ENCODE measurements around the gene MAP3K3. TPM values are rescaled to one million over a fixed set of nuclear protein-coding genes. Genes with fewer than 3 reads are reported as not detected.

MAP3K3 gene
- polyA plus RNA-seq, 2 of the 4 experiments (the other 2 are of a cell fraction) = 10.8 to 11.2 TPM

DNA sequence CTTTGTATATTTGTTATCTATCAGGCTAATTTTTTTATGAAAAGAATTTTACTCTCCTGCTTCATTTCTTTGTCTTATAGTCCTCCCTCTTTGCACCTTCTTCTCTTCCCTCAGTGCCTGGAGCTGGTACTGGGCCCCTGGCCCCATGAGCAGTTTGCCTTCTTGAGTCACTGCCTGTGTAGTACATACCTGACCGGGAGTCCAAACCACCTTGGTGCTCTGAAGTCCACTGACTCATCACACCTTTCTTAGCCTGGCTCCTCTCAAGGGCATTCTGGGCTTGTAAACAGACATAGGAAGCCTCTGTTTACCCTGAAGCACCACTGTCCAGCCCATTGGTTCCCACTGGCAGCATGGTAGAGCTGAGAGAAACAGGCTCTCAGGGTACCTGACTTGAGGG lies 32.6 kb upstream of the MAP3K3 start:
- no peak overlapping the region for H3K4me2 ChIP-seq
- DNase-seq (ENCODE audit: low read depth in 1 of 2, low spot score in 1 of 2) (no peak), FAIRE-seq (no peak), ATAC-seq (no peak)
- no peak overlapping the region for H3K4me3 ChIP-seq
- H3K4me1 ChIP-seq = 0 out of 3 replicates have a peak, but pooled peaks cover 7% of the 10 kb centered on the region
- TF ChIP-seq NPAS2 (CRISPR knock-in tag; IDR thresholded peaks at IDR 0.05; ENCODE audit: borderline replicate concordance) (no peak), RFX5 (IDR thresholded peaks at IDR 0.05) (no peak), GATA3 (IDR thresholded peaks at IDR 0.05; ENCODE audit: borderline replicate concordance) (no peak), TFCP2L1 (CRISPR knock-in tag; IDR thresholded peaks at IDR 0.05) (no peak), HOXB5 (CRISPR knock-in tag; IDR thresholded peaks at IDR 0.05) (no peak), FOSB (CRISPR knock-in tag; IDR thresholded peaks at IDR 0.05) (no peak), TP53 (CRISPR knock-in tag; IDR thresholded peaks at IDR 0.05) (no peak), NR3C1 (IDR thresholded peaks at IDR 0.05) (no peak)
- TF ChIP-seq, protein P1, sequence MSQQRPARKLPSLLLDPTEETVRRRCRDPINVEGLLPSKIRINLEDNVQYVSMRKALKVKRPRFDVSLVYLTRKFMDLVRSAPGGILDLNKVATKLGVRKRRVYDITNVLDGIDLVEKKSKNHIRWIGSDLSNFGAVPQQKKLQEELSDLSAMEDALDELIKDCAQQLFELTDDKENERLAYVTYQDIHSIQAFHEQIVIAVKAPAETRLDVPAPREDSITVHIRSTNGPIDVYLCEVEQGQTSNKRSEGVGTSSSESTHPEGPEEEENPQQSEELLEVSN (IDR thresholded peaks at IDR 0.05; ENCODE audit: borderline replicate concordance, low read depth) = no peak
- H3K27ac ChIP-seq = no peak overlapping the region
- 90% methylated on average over 1 of the region's 1 CpG for WGBS (ENCODE audit: missing lambda C conversion rate)
- CTCF ChIA-PET = interaction anchor here (0.6 to 2.2 kb wide), 5 partner anchors 17 to 917 kb away, joined by 3 to 8 read pairs (median 3); no protein-coding TSS in a partner anchor
- H3K9me3 ChIP-seq = no peaks in the 10 kb centered on the region
- POLR2A ChIA-PET = no interaction called here

DNA sequence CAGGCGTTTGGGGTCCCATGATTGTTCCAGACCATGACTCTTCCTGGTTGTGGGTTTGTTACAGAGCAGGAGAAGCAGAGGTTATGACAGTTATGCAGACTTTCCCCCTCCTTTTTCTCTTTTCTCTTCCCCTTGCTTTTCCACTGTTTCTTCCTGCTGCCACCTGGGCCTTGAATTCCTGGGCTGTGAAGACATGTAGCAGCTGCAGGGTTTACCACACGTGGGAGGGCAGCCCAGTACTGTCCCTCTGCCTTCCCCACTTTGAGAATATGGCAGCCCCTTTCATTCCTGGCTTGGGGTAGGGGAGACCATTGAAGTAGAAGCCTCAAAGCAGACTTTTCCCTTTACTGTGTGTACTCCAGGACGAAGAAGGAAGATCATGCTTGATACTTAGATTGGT lies 29.4 kb upstream of the MAP3K3 start:
- TF ChIP-seq, protein P2, sequence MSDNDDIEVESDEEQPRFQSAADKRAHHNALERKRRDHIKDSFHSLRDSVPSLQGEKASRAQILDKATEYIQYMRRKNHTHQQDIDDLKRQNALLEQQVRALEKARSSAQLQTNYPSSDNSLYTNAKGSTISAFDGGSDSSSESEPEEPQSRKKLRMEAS (IDR thresholded peaks at IDR 0.05) = no peak
- TF ChIP-seq RNF2 (IDR thresholded peaks at IDR 0.05; ENCODE audit: borderline replicate concordance, low read depth) (no peak), NFE2L2 (conservative IDR thresholded peaks at IDR 0.05; ENCODE audit: low read length) (no peak), EHMT2 (IDR thresholded peaks at IDR 0.05; ENCODE audit: low read depth) (no peak), MAZ (IDR thresholded peaks at IDR 0.05; ENCODE audit: borderline replicate concordance, low read depth, low read length) (no peak), CEBPB (IDR thresholded peaks at IDR 0.05) (no peak), ZC3H11A (IDR thresholded peaks at IDR 0.05) (no peak)
- TF ChIP-seq, protein P3, sequence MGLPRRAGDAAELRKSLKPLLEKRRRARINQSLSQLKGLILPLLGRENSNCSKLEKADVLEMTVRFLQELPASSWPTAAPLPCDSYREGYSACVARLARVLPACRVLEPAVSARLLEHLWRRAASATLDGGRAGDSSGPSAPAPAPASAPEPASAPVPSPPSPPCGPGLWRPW (IDR thresholded peaks at IDR 0.05) = no peak
- WGBS (ENCODE audit: missing lambda C conversion rate) = 85% methylated on average over 3 of the region's 3 CpGs
- no peak for FAIRE-seq

DNA sequence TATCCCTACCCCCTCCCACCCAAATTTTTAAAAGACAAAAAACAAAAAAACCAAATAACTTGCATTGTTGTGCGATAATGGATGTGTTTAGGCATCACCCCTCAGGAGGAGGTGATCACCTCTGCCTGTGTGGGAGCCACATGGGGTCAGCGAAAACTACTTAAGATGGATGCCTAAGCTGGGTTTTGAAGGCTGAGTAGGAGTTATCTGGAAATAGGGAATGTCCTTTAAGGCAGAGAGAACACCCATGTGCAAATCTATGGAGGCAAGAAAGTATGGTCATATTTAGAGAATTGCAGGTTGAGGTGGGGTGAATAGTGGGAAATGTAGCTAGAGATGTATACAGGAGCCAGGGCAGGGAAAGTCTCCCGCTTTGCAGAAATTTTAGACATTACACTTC lies 27.1 kb upstream of the MAP3K3 start:
- 93% methylated on average over 3 of the region's 3 CpGs for WGBS (ENCODE audit: missing lambda C conversion rate)
- TF ChIP-seq SMC3 (IDR thresholded peaks at IDR 0.05) = no peak
- no peak for TF ChIP-seq CEBPB (IDR thresholded peaks at IDR 0.05)
- TF ChIP-seq HOXA7 (CRISPR knock-in tag; IDR thresholded peaks at IDR 0.05) = no peak
- no peak for TF ChIP-seq CBX8 (IDR thresholded peaks at IDR 0.05)

More for the DNA sequence above, 29.4 kb upstream of the MAP3K3 start:
- no peaks in the 10 kb centered on the region for H3K9me3 ChIP-seq
- no peak for ATAC-seq
- POLR2A ChIA-PET = no interaction called here
- no peak overlapping the region for H3K4me2 ChIP-seq
- CTCF ChIA-PET = interaction anchor here (1.0 to 2.5 kb wide), 3 partner anchors 11 to 167 kb away, joined by 3 to 10 read pairs (median 9); no protein-coding TSS in a partner anchor
- H3K4me3 ChIP-seq = no peak overlapping the region
- DNase-seq (ENCODE audit: low read depth in 1 of 2, low spot score in 1 of 2) = no peak
- 0 out of 3 replicates have a peak, but pooled peaks cover under 1% of the 10 kb centered on the region for H3K4me1 ChIP-seq
- H3K27ac ChIP-seq = no peak overlapping the region

DNA sequence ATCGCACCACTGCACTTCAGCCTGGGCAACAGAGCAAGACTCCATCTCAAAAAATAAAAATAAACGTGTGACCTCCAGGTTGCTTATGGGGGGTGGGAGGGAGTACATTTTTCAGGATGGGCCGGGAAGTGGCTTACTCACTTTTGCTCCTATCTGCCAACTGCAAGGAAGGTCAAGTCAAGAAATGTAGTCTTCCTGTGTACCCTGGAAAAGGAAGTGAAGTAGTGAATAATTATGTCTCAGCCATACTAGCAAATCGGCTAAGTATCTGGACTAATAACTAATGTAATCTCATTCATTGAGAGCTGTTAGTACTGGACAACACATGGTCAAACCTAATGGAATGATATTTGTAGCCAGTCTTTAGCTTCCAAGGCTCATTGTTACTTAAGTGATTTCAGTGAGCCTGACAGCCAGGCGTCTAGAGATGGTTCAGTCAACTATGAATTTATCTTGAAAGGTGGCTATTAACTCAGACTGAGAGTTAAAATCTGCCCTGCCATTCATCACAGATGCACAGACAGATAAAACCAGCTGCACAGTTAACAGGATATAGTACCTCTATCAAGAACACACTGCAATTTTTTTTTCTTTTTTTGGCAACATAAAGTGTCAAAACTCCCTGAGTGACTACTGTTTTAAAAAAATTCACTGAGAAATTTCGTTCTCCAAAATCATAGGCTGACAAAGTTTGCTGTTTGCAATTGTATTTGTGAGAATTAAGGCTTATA lies 25.2 kb upstream of the MAP3K3 start:
- CTCF ChIA-PET = interaction anchor here (0.8 to 1.7 kb wide), 3 partner anchors 15 to 165 kb away, joined by 3 to 4 read pairs (median 3); no protein-coding TSS in a partner anchor
- no peak for FAIRE-seq

More for the DNA sequence above, 27.1 kb upstream of the MAP3K3 start:
- no peak for ATAC-seq
- no peak for DNase-seq (ENCODE audit: low read depth in 1 of 2, low spot score in 1 of 2)
- no peak overlapping the region for H3K27ac ChIP-seq
- peaks cover 3% of the 10 kb centered on the region for H3K4me1 ChIP-seq
- FAIRE-seq = no peak
- H3K4me3 ChIP-seq = no peak overlapping the region
- no peak overlapping the region for H3K4me2 ChIP-seq
- ChIA-PET CTCF (interaction anchor here (0.7 to 3.2 kb wide), 3 partner anchors 17 to 116 kb away, joined by 3 to 25 read pairs (median 3); no protein-coding TSS in a partner anchor), POLR2A (no interaction called here)
- H3K9me3 ChIP-seq = no peaks in the 10 kb centered on the region

More for the DNA sequence above, 25.2 kb upstream of the MAP3K3 start:
- no peak overlapping the region for H3K4me2 ChIP-seq
- DNase-seq (ENCODE audit: low read depth in 1 of 2, low spot score in 1 of 2) (no peak), ATAC-seq (no peak)
- TF ChIP-seq TP53 (CRISPR knock-in tag; IDR thresholded peaks at IDR 0.05) (no peak), ZNF302 (CRISPR knock-in tag; IDR thresholded peaks at IDR 0.05) (no peak), MAFK (IDR thresholded peaks at IDR 0.05; ENCODE audit: partially characterized antibody) (no peak), EP300 (IDR thresholded peaks at IDR 0.05) (no peak), HOXA7 (CRISPR knock-in tag; IDR thresholded peaks at IDR 0.05) (no peak), HDAC2 (IDR thresholded peaks at IDR 0.05) (no peak), TFCP2L1 (CRISPR knock-in tag; IDR thresholded peaks at IDR 0.05) (no peak), RNF2 (IDR thresholded peaks at IDR 0.05; ENCODE audit: borderline replicate concordance, low read depth) (no peak), FOXS1 (CRISPR knock-in tag; IDR thresholded peaks at IDR 0.05) (no peak), POLR2AphosphoS2 (conservative IDR thresholded peaks at IDR 0.05; ENCODE audit: low read length) (no peak), ZSCAN20 (CRISPR knock-in tag; IDR thresholded peaks at IDR 0.05) (no peak), CHD2 (IDR thresholded peaks at IDR 0.05; ENCODE audit: low read length, partially characterized antibody) (no peak), NFE2L2 (conservative IDR thresholded peaks at IDR 0.05; ENCODE audit: low read length) (no peak), HOXB5 (CRISPR knock-in tag; IDR thresholded peaks at IDR 0.05) (no peak)
- TF ChIP-seq, protein P4, sequence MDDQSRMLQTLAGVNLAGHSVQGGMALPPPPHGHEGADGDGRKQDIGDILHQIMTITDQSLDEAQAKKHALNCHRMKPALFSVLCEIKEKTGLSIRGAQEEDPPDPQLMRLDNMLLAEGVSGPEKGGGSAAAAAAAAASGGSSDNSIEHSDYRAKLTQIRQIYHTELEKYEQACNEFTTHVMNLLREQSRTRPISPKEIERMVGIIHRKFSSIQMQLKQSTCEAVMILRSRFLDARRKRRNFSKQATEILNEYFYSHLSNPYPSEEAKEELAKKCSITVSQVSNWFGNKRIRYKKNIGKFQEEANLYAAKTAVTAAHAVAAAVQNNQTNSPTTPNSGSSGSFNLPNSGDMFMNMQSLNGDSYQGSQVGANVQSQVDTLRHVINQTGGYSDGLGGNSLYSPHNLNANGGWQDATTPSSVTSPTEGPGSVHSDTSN (IDR thresholded peaks at IDR 0.05) = no peak
- TF ChIP-seq, protein P1 (IDR thresholded peaks at IDR 0.05; ENCODE audit: borderline replicate concordance, low read depth) = no peak
- H3K9me3 ChIP-seq = no peaks in the 10 kb centered on the region
- H3K27ac ChIP-seq = no peak overlapping the region
- peaks cover 10% of the 10 kb centered on the region for H3K4me1 ChIP-seq
- H3K4me3 ChIP-seq = no peak overlapping the region
- POLR2A ChIA-PET = no interaction called here
- 73% methylated on average over 6 of the region's 6 CpGs for WGBS (ENCODE audit: missing lambda C conversion rate)

All from A549 (cell line).